Superior temporal gyrus (tissue), 1 donor: ENCODE data around the gene HSD3B2.

Experiments
- DNase-seq: peaks from one replicate; pipeline ENCODE4 v3.0.0-alpha.2; 2016; ENCODE audit errors: extremely low spot score

The HSD3B2 gene

GRCh38 chr1:119453021-119453420, 38.1 kb downstream of the HSD3B2 start:
- DNase-seq, result no peak

GRCh38 chr1:119462964-119463363, 48.0 kb downstream of the HSD3B2 start:
- no peak for DNase-seq

GRCh38 chr1:119463569-119463968, 48.6 kb downstream of the HSD3B2 start:
- no peak for DNase-seq

- no peak for DNase-seq
Measured at GRCh38 chr1:119466445-119466844, 51.5 kb downstream of the HSD3B2 start.

GRCh38 chr1:119467219-119467618, 52.3 kb downstream of the HSD3B2 start:
- DNase-seq, result no peak

- no peak for DNase-seq
Measured at GRCh38 chr1:119467857-119468668, 53.1 kb downstream of the HSD3B2 start.

GRCh38 chr1:119469741-119470140, 54.8 kb downstream of the HSD3B2 start:
- no peak for DNase-seq

GRCh38 chr1:119470377-119470776, 55.4 kb downstream of the HSD3B2 start:
- no peak for DNase-seq

GRCh38 chr1:119470958-119471357, 56.0 kb downstream of the HSD3B2 start:
- DNase-seq, result no peak

- no peak for DNase-seq
Measured at GRCh38 chr1:119471566-119471965, 56.6 kb downstream of the HSD3B2 start.

GRCh38 chr1:119472080-119472818, 57.3 kb downstream of the HSD3B2 start:
- no peak for DNase-seq
